Ishikawa (cell line): ENCODE measurements around the gene AQP2.

Experiments used
- CEBPB ChIP-seq: IDR thresholded peaks from 2 replicates; pipeline ENCODE4 v1.6.1; 2012
- CREB1 ChIP-seq: IDR thresholded peaks from 2 replicates; pipeline ENCODE4 v1.6.1; 2012; ENCODE audit warnings: low read depth
- EGR1 ChIP-seq: IDR thresholded peaks from 2 replicates; pipeline ENCODE4 v1.6.1; 2012
- EP300 ChIP-seq: IDR thresholded peaks from 2 replicates; pipeline ENCODE4 v1.6.1; 2012; ENCODE audit warnings: borderline replicate concordance
- FOXM1 ChIP-seq: IDR thresholded peaks from 2 replicates; pipeline ENCODE4 v1.6.1; 2012; ENCODE audit warnings: low read depth, borderline replicate concordance
- NFIC ChIP-seq: IDR thresholded peaks from 2 replicates; pipeline ENCODE4 v1.6.1; 2012
- RAD21 ChIP-seq: IDR thresholded peaks from 2 replicates; pipeline ENCODE4 v1.6.1; 2012; ENCODE audit warnings: low read depth
- TAF1 ChIP-seq: IDR thresholded peaks from 2 replicates; pipeline ENCODE4 v1.6.1; 2012; ENCODE audit warnings: low read depth, mild to moderate bottlenecking
- TCF12 ChIP-seq: IDR thresholded peaks from 2 replicates; pipeline ENCODE4 v1.6.1; 2012; ENCODE audit warnings: low read depth
- TEAD4 ChIP-seq: IDR thresholded peaks from 2 replicates; pipeline ENCODE4 v1.6.1; 2012
- YY1 ChIP-seq: IDR thresholded peaks from 2 replicates; pipeline ENCODE4 v1.6.1; 2012; ENCODE audit warnings: low read depth
- ZBTB7A ChIP-seq: IDR thresholded peaks from 2 replicates; pipeline ENCODE4 v1.6.1; 2012; ENCODE audit warnings: low read depth
- TF ChIP-seq, protein P1 (sequence below): IDR thresholded peaks from 2 replicates; pipeline ENCODE4 v1.6.1; 2012
- TF ChIP-seq, protein P2 (sequence below): IDR thresholded peaks from 2 replicates; pipeline ENCODE4 v1.6.1; 2012; ENCODE audit warnings: low read depth, mild to moderate bottlenecking
- TF ChIP-seq, protein P3 (sequence below): IDR thresholded peaks from 2 replicates; pipeline ENCODE4 v1.6.1; 2012

The AQP2 gene

DNA sequence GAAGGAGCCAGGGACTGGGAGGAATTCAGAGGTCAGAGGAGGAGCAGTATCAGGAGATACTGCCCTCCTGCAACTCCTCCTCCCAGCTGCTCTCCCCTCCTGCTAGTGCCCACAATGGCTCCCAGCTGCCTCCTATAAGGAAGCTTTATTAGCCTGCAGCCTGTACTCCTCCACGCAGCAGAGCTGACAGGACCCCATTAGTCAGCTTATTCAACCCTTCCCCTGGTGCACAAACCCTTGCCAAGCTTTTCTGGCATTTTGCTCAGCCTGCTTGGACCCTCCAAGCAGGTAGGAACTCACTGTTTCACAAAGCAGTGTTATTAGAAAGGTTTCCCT lies 6.9 kb upstream of the AQP2 start:
- TF ChIP-seq EP300 (0 out of 2 replicates have a peak, but pooled peaks have one; percentile 13), CREB1 (no peak), ZBTB7A (0 out of 2 replicates have a peak, but pooled peaks have one; percentile 19), TEAD4 (no peak)
- TF ChIP-seq, protein P1, sequence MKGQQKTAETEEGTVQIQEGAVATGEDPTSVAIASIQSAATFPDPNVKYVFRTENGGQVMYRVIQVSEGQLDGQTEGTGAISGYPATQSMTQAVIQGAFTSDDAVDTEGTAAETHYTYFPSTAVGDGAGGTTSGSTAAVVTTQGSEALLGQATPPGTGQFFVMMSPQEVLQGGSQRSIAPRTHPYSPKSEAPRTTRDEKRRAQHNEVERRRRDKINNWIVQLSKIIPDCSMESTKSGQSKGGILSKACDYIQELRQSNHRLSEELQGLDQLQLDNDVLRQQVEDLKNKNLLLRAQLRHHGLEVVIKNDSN: no peak
- TF ChIP-seq, protein P2, sequence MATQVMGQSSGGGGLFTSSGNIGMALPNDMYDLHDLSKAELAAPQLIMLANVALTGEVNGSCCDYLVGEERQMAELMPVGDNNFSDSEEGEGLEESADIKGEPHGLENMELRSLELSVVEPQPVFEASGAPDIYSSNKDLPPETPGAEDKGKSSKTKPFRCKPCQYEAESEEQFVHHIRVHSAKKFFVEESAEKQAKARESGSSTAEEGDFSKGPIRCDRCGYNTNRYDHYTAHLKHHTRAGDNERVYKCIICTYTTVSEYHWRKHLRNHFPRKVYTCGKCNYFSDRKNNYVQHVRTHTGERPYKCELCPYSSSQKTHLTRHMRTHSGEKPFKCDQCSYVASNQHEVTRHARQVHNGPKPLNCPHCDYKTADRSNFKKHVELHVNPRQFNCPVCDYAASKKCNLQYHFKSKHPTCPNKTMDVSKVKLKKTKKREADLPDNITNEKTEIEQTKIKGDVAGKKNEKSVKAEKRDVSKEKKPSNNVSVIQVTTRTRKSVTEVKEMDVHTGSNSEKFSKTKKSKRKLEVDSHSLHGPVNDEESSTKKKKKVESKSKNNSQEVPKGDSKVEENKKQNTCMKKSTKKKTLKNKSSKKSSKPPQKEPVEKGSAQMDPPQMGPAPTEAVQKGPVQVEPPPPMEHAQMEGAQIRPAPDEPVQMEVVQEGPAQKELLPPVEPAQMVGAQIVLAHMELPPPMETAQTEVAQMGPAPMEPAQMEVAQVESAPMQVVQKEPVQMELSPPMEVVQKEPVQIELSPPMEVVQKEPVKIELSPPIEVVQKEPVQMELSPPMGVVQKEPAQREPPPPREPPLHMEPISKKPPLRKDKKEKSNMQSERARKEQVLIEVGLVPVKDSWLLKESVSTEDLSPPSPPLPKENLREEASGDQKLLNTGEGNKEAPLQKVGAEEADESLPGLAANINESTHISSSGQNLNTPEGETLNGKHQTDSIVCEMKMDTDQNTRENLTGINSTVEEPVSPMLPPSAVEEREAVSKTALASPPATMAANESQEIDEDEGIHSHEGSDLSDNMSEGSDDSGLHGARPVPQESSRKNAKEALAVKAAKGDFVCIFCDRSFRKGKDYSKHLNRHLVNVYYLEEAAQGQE: no peak

DNA sequence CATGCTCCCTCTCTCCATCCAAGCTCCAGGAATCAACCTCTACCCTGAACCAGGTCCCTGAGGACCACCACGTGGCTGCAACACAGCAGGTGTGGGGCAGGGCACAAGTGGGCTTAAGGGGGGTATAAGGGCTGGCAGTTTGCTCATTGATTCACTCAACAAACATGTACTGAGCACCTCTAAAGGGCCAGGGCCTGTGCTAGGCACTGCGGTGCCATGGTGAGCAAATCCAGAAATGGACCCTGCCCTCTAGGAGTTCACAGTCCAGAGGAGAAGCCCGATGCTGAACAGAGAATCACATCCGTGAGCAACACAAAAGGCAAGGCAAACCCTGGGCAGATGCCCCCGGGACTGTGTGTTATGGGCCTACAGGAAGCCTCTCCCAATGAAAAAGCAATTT lies 6.5 kb upstream of the AQP2 start:
- no peak for TF ChIP-seq RAD21
- TF ChIP-seq ZBTB7A: no peak
- no peak for TF ChIP-seq TEAD4
- TF ChIP-seq, protein P3, sequence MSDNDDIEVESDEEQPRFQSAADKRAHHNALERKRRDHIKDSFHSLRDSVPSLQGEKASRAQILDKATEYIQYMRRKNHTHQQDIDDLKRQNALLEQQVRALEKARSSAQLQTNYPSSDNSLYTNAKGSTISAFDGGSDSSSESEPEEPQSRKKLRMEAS: no peak
- TF ChIP-seq TAF1: no peak
- no peak for TF ChIP-seq CEBPB
- no peak for TF ChIP-seq TCF12
- no peak for TF ChIP-seq EGR1
- no peak for TF ChIP-seq YY1

DNA sequence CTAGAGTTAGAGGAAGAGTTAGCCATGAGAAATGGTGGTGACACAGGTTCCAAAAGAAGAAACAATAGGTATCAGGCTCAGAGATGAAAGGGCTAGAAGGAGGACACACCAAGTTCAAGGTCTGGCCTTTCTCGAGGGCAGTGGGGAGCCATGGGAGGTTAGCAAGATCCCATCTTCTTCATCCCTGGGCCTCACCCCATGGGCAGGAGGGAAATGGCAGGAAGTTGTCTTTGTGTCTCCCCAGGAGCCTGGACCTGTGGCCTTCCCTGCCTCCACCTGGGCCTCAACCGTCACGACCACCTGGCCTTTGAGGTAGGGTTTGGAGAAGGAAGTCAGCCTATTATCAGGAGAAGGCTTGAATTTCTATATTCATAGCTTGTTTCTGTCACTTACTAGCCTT lies 5.8 kb upstream of the AQP2 start:
- TF ChIP-seq EGR1 (no peak), TEAD4 (no peak)

DNA sequence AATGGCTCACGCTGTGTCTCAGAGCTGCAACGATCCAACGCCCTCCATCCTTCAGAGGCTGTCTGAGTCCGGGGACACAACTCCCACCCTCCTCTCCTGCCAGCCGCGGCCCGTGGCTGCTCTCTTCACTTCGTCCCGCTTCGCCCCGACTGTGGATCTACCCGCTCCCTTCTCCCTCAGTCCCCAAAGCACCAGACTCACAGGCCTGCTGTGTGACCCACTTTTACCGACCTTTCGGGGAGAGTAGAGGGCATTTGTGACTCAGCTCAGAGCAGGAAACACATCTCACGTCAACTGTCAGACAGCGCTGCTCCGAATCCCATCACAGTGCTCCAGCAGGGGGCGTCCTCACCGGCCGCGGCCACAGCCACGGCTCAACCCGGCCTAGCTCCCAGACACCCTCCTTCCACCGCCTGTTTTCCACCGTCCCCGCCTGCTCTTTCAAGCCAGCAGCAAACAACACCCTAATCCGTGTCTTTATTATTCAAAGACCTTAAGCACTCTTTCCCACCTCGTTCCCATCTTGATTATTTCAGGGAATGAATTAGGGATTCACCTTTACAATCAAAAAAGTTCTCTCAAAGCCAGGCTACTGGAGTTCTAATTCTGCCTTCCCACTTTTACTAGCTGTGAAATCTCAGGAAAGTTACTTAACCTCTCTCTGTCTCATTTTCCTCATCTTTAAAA lies 5.0 kb upstream of the AQP2 start:
- TF ChIP-seq RAD21 (peak; percentile 71), TCF12 (no peak), ZBTB7A (no peak), CEBPB (no peak), EGR1 (no peak)
- TF ChIP-seq, protein P1: no peak
- TF ChIP-seq, protein P3: peak; percentile 52; the same call in 1 of the 2 replicates

DNA sequence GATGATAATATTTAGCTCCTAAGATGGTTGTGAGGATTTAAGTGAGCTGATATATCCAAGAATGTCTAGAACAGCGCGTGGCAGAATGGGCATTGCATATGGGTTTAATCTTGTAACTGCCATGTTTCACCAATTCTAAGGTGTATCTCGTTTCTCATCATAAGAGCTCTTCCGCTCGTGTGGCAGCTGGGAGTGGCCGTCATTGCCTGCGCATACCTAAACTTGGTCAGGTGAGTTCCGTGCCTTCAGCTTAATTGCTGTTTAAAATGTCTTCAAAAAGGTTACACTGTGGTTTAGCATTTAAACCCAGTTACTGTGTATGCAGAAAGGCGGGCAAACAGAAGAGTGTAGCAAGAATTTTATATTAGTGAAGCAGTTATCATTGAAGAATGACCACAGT lies 4.5 kb upstream of the AQP2 start:
- no peak for TF ChIP-seq CEBPB
- TF ChIP-seq NFIC: no peak
- TF ChIP-seq TCF12: no peak
- TF ChIP-seq CREB1: no peak
- no peak for TF ChIP-seq EGR1
- TF ChIP-seq, protein P1: no peak
- TF ChIP-seq ZBTB7A: no peak
- TF ChIP-seq TAF1: no peak
- no peak for TF ChIP-seq FOXM1
- TF ChIP-seq YY1: no peak
- TF ChIP-seq TEAD4: no peak
- TF ChIP-seq, protein P3: no peak
- no peak for TF ChIP-seq EP300
- TF ChIP-seq RAD21: no peak

DNA sequence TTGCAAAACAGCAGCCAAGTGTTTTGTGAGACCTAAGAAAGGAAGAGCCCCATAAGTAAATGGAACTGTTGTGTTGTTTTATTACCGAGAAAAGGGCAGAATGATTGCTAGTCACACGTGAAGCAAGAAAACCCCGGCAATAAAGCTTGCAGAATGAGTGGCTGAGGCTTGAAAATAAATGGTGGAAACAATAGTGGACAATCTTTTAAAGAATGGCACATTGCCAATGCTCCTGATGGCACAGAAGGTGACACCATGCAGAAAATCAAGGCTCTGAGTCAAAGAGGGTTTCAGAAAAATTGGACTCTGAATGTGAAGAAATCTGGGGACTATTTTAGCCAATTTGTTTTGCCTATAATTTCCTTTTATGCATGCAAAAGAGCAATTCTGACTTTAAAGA lies 4.0 kb upstream of the AQP2 start:
- peak; percentile 35; the same call in 1 of the 2 replicates for TF ChIP-seq NFIC
- TF ChIP-seq, protein P2: no peak
